Hematopoietic multipotent progenitor cell treated with erythropoietin and hydrocortisone succinate and interleukin-3 and kit ligand, for 17 days (in vitro differentiated cells): ENCODE data around the gene CRB3.
A peak's percentile ranks its signal among the peaks of the same experiment; 100 is the strongest.
"Not testable (repeated sequence)": the region's sequence is repeated elsewhere in the genome, so short reads cannot be mapped to it uniquely, and the experiment has no call there.

ENCODE experiments used
- DNase-seq: peaks from one replicate; pipeline ENCODE4 v3.0.0-alpha.2; 2015; ENCODE audit warnings: low spot score

Gene CRB3

DNA sequence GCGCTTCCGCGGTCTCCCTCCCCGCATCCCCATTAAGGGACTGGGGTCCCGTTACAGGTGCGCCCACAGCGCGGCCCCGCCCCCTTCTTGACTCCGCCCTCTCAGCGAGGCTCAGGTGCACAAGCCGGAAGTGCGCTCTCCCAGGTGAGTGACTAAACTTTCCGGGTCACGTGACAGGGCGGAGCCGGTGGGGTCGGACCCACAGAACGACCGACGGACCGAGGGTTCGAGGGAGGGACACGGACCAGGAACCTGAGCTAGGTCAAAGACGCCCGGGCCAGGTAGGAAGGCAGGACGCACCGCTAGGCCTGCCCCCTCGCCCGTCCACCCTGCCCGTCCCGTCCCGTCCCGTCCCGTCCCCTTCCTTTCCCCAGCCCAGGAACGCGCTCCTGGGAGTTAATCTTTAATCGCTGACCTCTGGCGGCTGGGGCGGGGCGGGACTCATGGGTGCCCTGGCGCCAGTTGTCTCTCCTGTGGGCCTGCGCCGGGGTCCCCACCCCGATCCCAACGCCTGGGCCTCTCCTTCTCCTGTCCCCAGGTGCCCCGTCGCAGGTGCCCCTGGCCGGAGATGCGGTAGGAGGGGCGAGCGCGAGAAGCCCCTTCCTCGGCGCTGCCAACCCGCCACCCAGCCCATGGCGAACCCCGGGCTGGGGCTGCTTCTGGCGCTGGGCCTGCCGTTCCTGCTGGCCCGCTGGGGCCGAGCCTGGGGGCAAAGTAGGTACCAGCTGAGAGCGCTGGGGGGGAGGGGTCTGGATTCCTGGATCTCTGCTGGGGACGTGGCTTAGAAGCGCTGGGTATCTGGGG lies at the start of gene CRB3:
CRB3 (plus strand) TSS at position 202 of the 804 bp plus-strand sequence; CDS start at position 633, 431 bp downstream.
- DNase-seq = no peak

- DNase-seq = no peak
Observed at GRCh38 chr19:6414793-6415590, 49.1 kb upstream of the CRB3 start.

DNA sequence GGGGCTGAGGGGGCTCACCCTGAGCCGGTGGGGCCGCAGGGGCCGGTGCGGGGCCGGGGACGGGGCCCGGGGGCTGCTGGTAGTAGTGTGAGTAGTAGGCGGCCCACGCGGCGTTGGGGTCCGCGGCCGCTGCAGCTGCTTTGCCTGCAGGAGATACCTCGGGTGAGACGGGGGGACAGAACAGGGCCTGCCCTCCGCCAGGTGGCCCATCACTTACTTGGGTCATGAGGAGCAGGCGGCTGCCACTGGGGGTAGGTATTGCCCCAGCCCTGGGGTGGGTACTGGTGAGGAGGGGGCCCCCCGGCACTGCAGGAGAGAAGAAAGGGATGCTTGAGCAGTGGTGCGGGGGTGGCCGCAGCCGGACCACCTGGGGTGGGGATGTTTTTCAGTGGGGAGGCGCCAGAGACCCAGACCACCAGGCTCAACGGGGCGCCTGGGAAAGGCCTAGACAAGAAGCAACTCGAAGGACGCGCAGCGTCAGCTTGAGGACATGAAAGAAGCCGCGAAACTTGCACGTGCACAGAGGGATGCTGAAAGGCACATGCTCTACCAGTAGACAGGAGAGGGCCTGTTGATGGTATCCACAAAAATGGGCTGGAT lies 48.4 kb upstream of the CRB3 start:
- no peak for DNase-seq

GRCh38 chr19:6416658-6417405 lies 47.2 kb upstream of the CRB3 start:
- DNase-seq = no peak

- DNase-seq = no peak
Observed at GRCh38 chr19:6417713-6418561, 46.1 kb upstream of the CRB3 start.

DNA sequence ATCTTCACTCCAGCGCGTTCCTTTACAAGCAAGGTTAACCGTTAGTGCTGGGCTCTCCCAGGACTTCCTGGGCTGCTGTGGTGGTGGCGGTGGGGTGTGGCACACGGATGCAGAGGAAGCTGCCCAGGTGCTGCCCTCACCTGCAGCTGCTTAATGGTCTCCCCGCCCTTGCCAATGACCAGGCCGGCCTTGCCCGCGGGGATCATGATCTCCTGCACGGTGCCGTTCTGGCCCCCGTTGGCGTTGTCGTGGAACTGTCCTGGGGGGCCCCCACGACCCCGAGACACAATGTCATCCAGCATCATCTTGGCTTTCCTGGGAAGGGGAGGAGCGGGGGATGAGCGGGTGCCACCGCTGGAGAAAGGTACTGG lies 45.5 kb upstream of the CRB3 start:
- no peak for DNase-seq

GRCh38 chr19:6421075-6422014 lies 42.7 kb upstream of the CRB3 start:
- DNase-seq = no peak

DNA sequence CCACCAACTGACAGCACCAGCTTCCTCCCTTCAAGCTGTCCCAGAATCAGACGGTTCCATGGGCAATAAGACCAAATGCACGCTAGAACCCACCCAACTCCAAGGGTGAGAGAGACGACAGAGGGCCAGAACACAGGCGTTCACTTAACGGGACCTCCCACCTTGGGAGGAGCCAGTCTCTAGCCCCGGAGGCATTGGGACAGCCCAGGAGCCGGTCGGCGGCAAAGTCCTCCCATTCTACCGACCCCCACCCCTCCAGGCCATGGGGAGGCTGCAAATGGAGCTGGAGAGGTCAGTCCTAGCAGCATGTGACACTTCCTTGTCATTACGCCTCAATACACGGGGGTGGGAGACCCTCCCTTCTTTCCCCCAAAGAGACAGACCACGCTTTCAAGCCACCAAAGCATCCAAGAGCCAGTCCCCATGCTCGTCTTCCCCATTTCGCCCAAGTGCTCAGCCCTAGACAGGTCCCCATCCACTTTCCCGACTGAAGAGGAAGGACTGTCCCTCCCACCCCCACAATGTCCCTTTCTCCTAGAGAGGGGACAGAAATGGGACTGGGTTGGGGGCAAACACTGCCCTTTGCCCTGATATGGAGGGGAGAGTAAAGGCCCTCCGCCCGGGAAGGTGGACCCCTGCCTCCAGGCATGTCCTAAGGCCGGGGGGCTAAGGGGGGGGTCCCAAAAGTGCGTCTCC lies 40.4 kb upstream of the CRB3 start:
- DNase-seq = peak; percentile 15

DNA sequence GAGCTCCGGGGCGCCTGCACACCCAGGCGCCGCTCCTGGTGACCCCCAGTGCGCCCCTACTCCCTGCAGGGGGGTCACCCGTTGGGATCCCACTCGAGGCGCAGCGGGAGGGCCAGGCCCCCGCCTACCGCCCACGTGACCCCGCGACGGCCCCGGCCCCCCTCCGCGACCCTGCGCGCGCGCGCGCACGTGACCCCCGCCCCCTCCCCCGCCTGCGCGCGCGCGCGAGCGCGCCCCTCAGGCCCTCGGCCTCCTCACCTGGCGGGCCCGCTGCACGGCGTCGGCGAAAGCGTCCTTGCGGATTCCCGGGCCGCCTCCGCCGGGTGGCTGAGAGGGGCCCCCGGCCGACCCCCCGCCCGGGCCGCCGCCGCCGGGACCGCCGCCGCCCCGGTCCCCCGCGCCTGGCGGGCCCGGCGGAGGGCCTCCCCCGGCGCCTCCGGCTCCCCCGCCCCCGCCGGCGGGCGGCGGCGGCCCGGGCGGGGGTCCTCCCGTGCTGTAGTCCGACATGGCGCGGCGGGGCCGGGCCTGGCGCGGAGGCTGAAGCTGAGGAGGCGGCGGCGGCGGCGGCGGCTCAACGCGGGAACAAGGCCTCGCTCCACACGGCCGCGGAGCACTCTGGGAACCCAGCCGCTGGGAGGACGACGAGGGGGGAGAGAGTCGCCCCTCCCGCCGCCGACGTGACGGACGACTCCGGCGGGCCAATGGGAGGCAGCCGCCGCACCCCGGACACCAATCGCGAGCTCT lies 39.7 kb upstream of the CRB3 start, which contains the start of gene KHSRP:
KHSRP (minus strand) TSS at position 617 of the 744 bp plus-strand sequence; CDS start at position 507, 110 bp downstream.
- peak; percentile 32 for DNase-seq

DNA sequence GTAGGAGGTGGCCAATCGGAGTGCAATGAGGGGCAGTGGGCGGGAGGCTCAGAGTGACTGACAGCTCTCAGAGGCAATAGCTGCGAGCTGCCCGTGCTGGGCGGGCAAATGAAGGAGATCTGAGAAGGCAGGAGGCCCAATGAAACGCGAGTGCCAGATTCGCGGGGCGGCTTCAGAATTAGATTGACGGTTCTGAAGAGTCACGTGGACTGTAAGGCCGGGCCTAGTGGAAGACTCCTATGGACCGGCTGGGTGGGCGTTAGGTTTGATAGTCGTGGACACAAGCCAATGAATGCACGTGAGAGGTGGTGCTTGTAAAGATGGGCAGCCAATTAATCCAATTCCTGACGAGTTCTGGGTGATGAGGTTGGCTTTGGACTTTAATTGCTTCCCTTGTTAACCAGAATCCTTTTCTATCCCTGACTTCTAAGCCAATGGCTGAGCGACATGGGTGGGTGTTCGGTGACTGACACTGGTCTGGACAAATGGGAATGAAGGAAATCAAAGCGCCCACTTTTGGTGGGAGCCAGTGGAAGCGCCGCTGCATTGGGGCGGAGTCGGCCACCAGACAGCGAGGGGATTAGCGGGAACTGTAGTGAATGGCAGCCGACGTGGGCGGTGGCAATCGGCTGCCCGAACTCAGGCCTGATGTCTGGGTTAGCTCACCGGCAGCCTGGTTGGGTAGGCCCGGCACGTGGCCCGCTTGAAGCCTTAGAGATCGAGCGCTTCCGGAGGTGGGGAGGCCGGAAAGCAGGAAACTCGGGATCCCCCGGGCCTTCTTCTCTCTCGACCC lies 38.9 kb upstream of the CRB3 start:
- peak; percentile 99 for DNase-seq

DNA sequence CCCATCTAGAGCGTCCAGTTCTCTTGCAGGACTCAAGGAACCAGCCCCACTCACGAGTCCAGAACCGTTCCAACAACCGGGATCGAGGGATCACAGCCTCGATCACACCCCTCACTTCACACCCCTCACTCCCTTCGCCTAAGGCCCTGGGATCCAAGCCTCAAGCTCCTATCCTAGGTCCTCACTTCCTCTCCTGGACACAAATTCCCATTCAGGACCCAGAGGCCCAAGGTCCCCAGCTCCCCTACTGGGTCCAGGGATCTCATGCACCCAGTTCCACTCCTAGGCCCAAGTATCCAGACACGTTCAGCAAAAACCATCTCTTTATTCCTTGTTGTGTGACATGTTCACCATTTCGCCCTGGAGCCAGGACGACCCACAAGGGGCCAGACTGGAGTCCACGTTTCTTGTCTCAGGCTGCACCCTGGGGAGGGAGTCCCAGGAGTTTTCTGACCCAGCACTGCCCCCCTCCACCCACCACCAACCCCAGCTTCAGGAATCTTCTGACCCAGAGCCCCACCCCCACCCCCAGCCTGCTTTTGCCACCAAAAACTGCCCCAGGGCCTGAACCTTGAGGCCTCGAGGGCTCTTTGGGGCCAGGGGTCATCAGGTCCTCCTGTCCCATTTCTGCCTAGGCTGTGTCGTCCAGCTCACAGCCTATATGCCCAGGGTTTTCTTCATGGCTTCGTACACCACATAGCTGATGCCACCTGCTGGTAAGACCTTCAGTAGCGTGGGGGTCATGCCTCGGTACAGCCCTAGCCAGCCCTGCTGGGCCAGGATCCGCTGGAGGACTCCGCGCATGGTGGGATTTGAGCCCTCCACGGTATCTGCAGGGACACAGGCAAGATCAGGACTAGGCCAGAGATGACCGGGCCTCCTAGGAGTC lies 38.1 kb upstream of the CRB3 start:
- DNase-seq = peak; percentile 6

DNA sequence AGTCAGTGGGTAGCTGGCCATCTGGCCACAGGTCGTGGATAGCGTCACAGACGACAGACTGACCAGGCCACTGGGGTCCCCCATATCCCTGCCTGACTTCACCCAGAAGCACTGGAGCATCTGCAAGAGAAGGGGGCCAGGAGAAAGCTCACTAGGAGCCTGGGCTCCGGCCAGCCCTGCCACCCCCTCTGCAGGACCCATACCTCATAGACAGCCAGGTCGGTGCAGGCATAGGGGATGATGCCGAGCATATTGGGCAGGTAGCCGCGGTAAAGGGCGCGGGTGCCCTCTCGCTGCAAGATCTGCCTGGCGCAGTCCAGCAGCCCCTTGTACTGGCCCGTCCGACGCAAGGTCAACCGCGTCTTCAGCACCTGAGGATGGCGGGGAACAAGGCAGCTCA lies 36.9 kb upstream of the CRB3 start:
- no peak for DNase-seq

DNA sequence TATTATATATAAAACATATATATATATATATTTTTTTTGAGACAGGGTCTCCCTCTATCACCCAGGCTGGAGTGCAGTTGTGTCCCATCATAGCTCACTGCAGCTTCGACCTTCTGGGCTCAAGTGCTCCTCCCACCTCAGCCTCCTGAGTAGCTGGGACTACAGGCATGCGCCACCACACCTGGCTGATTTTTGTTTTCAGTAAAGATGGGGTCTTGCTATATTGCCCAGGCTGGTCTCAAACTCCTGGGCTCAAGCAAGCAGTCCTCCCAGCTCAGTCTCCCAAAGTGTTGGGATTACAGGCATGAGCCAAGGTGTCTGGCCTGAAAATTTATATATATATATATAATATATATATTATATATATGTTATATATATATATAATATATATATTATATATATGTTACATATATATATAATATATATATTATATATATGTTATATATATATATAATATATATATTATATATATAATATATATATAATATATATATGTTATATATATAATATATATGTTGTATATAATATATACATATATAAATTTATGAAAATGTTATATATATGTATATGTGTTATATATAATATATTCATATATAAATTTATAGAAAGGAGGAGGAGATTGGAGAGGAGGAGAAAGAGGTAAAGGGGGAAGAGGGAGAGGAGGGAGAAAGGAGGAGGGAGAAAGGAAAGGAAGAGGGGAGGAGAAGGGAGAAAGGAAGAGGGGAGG lies 35.2 kb upstream of the CRB3 start:
- DNase-seq = not testable (repeated sequence)

- DNase-seq = no peak
Observed at GRCh38 chr19:6429419-6430221, 34.5 kb upstream of the CRB3 start.

- DNase-seq = no peak
Observed at GRCh38 chr19:6431891-6432290, 32.2 kb upstream of the CRB3 start.
